RCC 7860 (cell line): ENCODE data around the gene MAP3K7CL.

Source experiments
- DNase-seq: peaks from one replicate; pipeline ENCODE4 v3.0.0-alpha.2; 2015; ENCODE audit warnings: low spot score
- FAIRE-seq: peaks from 2 replicates; lab custom pipeline; 2012; peaks lifted over from hg19 to GRCh38; lab: Jason Lieb, UNC

Gene MAP3K7CL

GRCh38 chr21:29193901-29194300, 63.5 kb downstream of the MAP3K7CL start:
- FAIRE-seq: no peak
- no peak for DNase-seq

GRCh38 chr21:29194342-29194741, 63.9 kb downstream of the MAP3K7CL start:
- FAIRE-seq (no peak), DNase-seq (no peak)

- DNase-seq (no peak), FAIRE-seq (no peak)
Observed at GRCh38 chr21:29194847-29195246, 64.4 kb downstream of the MAP3K7CL start.

GRCh38 chr21:29195981-29196669, 65.7 kb downstream of the MAP3K7CL start:
- DNase-seq (peak; percentile 91), FAIRE-seq (peak; percentile 86)

- DNase-seq: no peak
- FAIRE-seq: no peak
Observed at GRCh38 chr21:29196670-29197191, 66.3 kb downstream of the MAP3K7CL start.

- DNase-seq (no peak), FAIRE-seq (no peak)
Observed at GRCh38 chr21:29201186-29201585, 70.7 kb downstream of the MAP3K7CL start.

GRCh38 chr21:29205009-29205408, 74.6 kb downstream of the MAP3K7CL start:
- FAIRE-seq (no peak), DNase-seq (no peak)

- DNase-seq: no peak
- no peak for FAIRE-seq
Observed at GRCh38 chr21:29205988-29206387, 75.5 kb downstream of the MAP3K7CL start.

- no peak for DNase-seq
- FAIRE-seq: no peak
Observed at GRCh38 chr21:29206445-29206844, 76.0 kb downstream of the MAP3K7CL start.

GRCh38 chr21:29207201-29207600, 76.8 kb downstream of the MAP3K7CL start:
- FAIRE-seq: no peak

GRCh38 chr21:29208044-29208681, 77.7 kb downstream of the MAP3K7CL start:
- FAIRE-seq (no peak), DNase-seq (no peak)

More at GRCh38 chr21:29207201-29207600, 76.8 kb downstream of the MAP3K7CL start:
- no peak for DNase-seq

GRCh38 chr21:29208682-29209059, 78.2 kb downstream of the MAP3K7CL start:
- DNase-seq (no peak), FAIRE-seq (no peak)

- FAIRE-seq (no peak), DNase-seq (no peak)
Observed at GRCh38 chr21:29209696-29210095, 79.3 kb downstream of the MAP3K7CL start.

- FAIRE-seq: no peak
Observed at GRCh38 chr21:29211205-29211604, 80.8 kb downstream of the MAP3K7CL start.

GRCh38 chr21:29212446-29212845, 82.0 kb downstream of the MAP3K7CL start:
- DNase-seq (no peak), FAIRE-seq (no peak)

More at GRCh38 chr21:29211205-29211604, 80.8 kb downstream of the MAP3K7CL start:
- DNase-seq: no peak

- FAIRE-seq: no peak
- DNase-seq: no peak
Observed at GRCh38 chr21:29213513-29214385, 83.3 kb downstream of the MAP3K7CL start.

- FAIRE-seq (no peak), DNase-seq (no peak)
Observed at GRCh38 chr21:29215709-29216108, 85.3 kb downstream of the MAP3K7CL start.

- FAIRE-seq: no peak
- DNase-seq: peak; percentile 59
Observed at GRCh38 chr21:29217818-29218291, 87.4 kb downstream of the MAP3K7CL start.

GRCh38 chr21:29218749-29219148, 88.3 kb downstream of the MAP3K7CL start:
- FAIRE-seq (no peak), DNase-seq (no peak)

GRCh38 chr21:29219165-29219770, 88.8 kb downstream of the MAP3K7CL start:
- DNase-seq: no peak
- no peak for FAIRE-seq

GRCh38 chr21:29221253-29221744, 90.9 kb downstream of the MAP3K7CL start:
- FAIRE-seq: no peak

More at GRCh38 chr21:29221253-29221744, 90.9 kb downstream of the MAP3K7CL start:
- no peak for DNase-seq
